Sigmoid colon (tissue), 7 donors: Measurements from ENCODE around the gene PRDM16. TPM values are rescaled to one million over a fixed set of nuclear protein-coding genes. Genes with fewer than 3 reads are reported as not detected.

Source experiments
- DNase-seq: peaks from one replicate; pipeline ENCODE4 v3.0.0-alpha.2; 2019
- H3K27ac ChIP-seq, 4 donors: fragments of 200-600 bp; sonication (generic); one replicate each; pipeline ENCODE4 v1.5.1; 2016 to 2019; ENCODE audit warnings: mild to moderate bottlenecking in 1 of 4
- H3K27me3 ChIP-seq, 3 donors: fragments of 200-600 bp; sonication (generic); one replicate each; pipeline ENCODE4 v1.5.1; 2019; ENCODE audit warnings: mild to moderate bottlenecking in 1 of 3
- H3K36me3 ChIP-seq, 4 donors: fragments of 200-600 bp; sonication (generic); one replicate each; pipeline ENCODE4 v1.5.1; 2016 to 2019
- H3K4me1 ChIP-seq, 4 donors: fragments of 200-600 bp; sonication (generic); one replicate each; pipeline ENCODE4 v1.5.1; 2017 to 2019
- H3K4me3 ChIP-seq, 4 donors: fragments of 200-600 bp; sonication (generic); one replicate each; pipeline ENCODE4 v1.5.1; 2017 to 2019; ENCODE audit warnings: mild to moderate bottlenecking in 2 of 4, moderate library complexity in 1 of 4
- H3K9me3 ChIP-seq, 4 donors: fragments of 200-600 bp in 3 of 4; sonication (generic) in 3 of 4; one replicate each; pipeline versions ENCODE4 v1.5.1 to v1.6.1; 2013 to 2019
- CTCF ChIP-seq, 4 experiments: fragments of 450-650 bp in 3 of 4; fragments of 200-600 bp in 1 of 4; IDR thresholded peaks; one replicate each; pipeline ENCODE4 v1.5.1; 2016 to 2019; ENCODE audit warnings: antibody characterized with exemption in 4 of 4, mild to moderate bottlenecking in 3 of 4, moderate library complexity in 2 of 4
- EP300 ChIP-seq, 4 donors: sonication (generic); formaldehyde crosslinking; IDR thresholded peaks; one replicate each; pipeline ENCODE4 v1.6.1; 2017; ENCODE audit warnings: antibody characterized with exemption in 4 of 4
- POLR2A ChIP-seq, 2 donors: fragments of 450-650 bp; IDR thresholded peaks; one replicate each; pipeline ENCODE4 v1.6.1; 2016; ENCODE audit warnings: antibody characterized with exemption in 2 of 2, mild to moderate bottlenecking in 2 of 2, moderate library complexity in 2 of 2
- POLR2AphosphoS5 ChIP-seq, 4 donors: sonication (generic); formaldehyde crosslinking; IDR thresholded peaks; one replicate each; pipeline ENCODE4 v1.6.1; 2017; ENCODE audit warnings: antibody characterized with exemption in 4 of 4
- WGBS, 2 donors: extraction: QIAGEN DNeasy Blood & Tissue Kit; methylation state at CpG; one replicate each; pipeline ENCODE4 v1.1.7; 2013; 5-methylcytosine and 5-hydroxymethylcytosine counted together
- intact Hi-C: fragments of 100-400 bp; cut with DNase I; formaldehyde crosslinking; loops from one replicate; pipeline ENCODE4 v1.15.1; 2023
- polyA plus RNA-seq, 3 donors: library from polyadenylated mRNA; stranded (reverse); fragments of 200-250 nt; gene quantifications; one replicate each; pipeline ENCODE4 v1.2.3, GENCODE V29; 2013
- total RNA-seq, 4 donors: library from RNA; depleted of rRNA; stranded (reverse); fragments of >200 nt; gene quantifications; one replicate each; pipeline ENCODE4 v1.1.0, GENCODE V29; 2016
- donor health status: healthy with polysubstance abuse.
- donor health status: Bipolar disorder and iron deficiency.
- donor health status: healthy.

PRDM16 gene
- total and polyA plus RNA-seq, 7 donors, result under 0.01 to 1.7 (median 0.49) TPM

- H3K9me3 ChIP-seq, result no peaks in the 10 kb centered on the region
- no peaks in the 10 kb centered on the region for H3K36me3 ChIP-seq
- peaks cover 35 to 96% (median 83%) of the 10 kb centered on the region in 3 donors for H3K27me3 ChIP-seq
- 87 to 90% methylated on average over 12 of the region's 12 CpGs for WGBS, 2 donors
- intact Hi-C loops, result loop anchor here (5.0 kb wide), 1 partner anchor 338 kb away; no protein-coding TSS in a partner anchor
- no peak overlapping the region for H3K4me3 ChIP-seq
- H3K27ac ChIP-seq, result no peak overlapping the region
- DNase-seq, result no peak
- no peak for TF ChIP-seq CTCF (IDR thresholded peaks at IDR 0.05)
- H3K4me1 ChIP-seq, result peaks cover 0 to 29% (median 28%) of the 10 kb centered on the region in 4 donors
These were observed 5.8 kb downstream of the PRDM16 start for GRCh38 chr1:3074800-3075199.

GRCh38 chr1:3075666-3076362 lies 6.8 kb downstream of the PRDM16 start:
- Histone ChIP-seq H3K36me3 (no peaks in the 10 kb centered on the region), H3K27me3 (peaks cover 32 to 97% (median 78%) of the 10 kb centered on the region in 3 donors), H3K27ac (no peak overlapping the region), H3K4me1 (peaks cover 0 to 22% (median 22%) of the 10 kb centered on the region in 4 donors), H3K9me3 (no peaks in the 10 kb centered on the region), H3K4me3 (no peak overlapping the region)
- TF ChIP-seq POLR2A (IDR thresholded peaks at IDR 0.05), result no peak
- TF ChIP-seq POLR2AphosphoS5 (IDR thresholded peaks at IDR 0.05), result no peak
- TF ChIP-seq CTCF (IDR thresholded peaks at IDR 0.05), result no peak
- TF ChIP-seq EP300 (IDR thresholded peaks at IDR 0.05), result no peak
- intact Hi-C loops, result no loop called here
- no peak for DNase-seq
- WGBS, 2 donors, result 83 to 91% methylated on average over 36 of the region's 36 CpGs

GRCh38 chr1:3076363-3076740 lies 7.3 kb downstream of the PRDM16 start:
- H3K9me3 ChIP-seq, result no peaks in the 10 kb centered on the region
- H3K36me3 ChIP-seq, result no peaks in the 10 kb centered on the region
- no peak overlapping the region for H3K27ac ChIP-seq
- no peak for TF ChIP-seq CTCF (IDR thresholded peaks at IDR 0.05)
- no peak for TF ChIP-seq POLR2A (IDR thresholded peaks at IDR 0.05)
- TF ChIP-seq EP300 (IDR thresholded peaks at IDR 0.05), result no peak
- no peak for TF ChIP-seq POLR2AphosphoS5 (IDR thresholded peaks at IDR 0.05)
- 84 to 87% methylated on average over 11 of the region's 11 CpGs for WGBS, 2 donors
- H3K4me1 ChIP-seq, result peaks cover 0 to 17% (median 17%) of the 10 kb centered on the region in 4 donors
- peaks cover 28 to 97% (median 72%) of the 10 kb centered on the region in 3 donors for H3K27me3 ChIP-seq
- H3K4me3 ChIP-seq, result no peak overlapping the region
- intact Hi-C loops, result no loop called here
- DNase-seq, result no peak

- Histone ChIP-seq H3K36me3 (no peaks in the 10 kb centered on the region), H3K4me1 (peaks cover 0 to 17% (median 15%) of the 10 kb centered on the region in 4 donors), H3K4me3 (no peak overlapping the region), H3K9me3 (no peaks in the 10 kb centered on the region), H3K27ac (no peak overlapping the region), H3K27me3 (peaks cover 24 to 97% (median 65%) of the 10 kb centered on the region in 3 donors)
- intact Hi-C loops, result no loop called here
- WGBS, 2 donors, result 84 to 93% methylated on average over 9 of the region's 9 CpGs
- no peak for TF ChIP-seq POLR2A (IDR thresholded peaks at IDR 0.05)
- no peak for TF ChIP-seq EP300 (IDR thresholded peaks at IDR 0.05)
- no peak for TF ChIP-seq CTCF (IDR thresholded peaks at IDR 0.05)
- no peak for TF ChIP-seq POLR2AphosphoS5 (IDR thresholded peaks at IDR 0.05)
- no peak for DNase-seq
These were observed 8.1 kb downstream of the PRDM16 start for GRCh38 chr1:3077081-3077480.

GRCh38 chr1:3077561-3077960 lies 8.6 kb downstream of the PRDM16 start:
- Histone ChIP-seq H3K27ac (no peak overlapping the region), H3K4me1 (peaks cover 0 to 16% (median 15%) of the 10 kb centered on the region in 4 donors)
- intact Hi-C loops, result no loop called here

More at GRCh38 chr1:3077561-3077960, 8.6 kb downstream of the PRDM16 start:
- no peak for DNase-seq
- WGBS, 2 donors, result 86 to 90% methylated on average over 4 of the region's 4 CpGs
- Histone ChIP-seq H3K36me3 (no peaks in the 10 kb centered on the region), H3K9me3 (no peaks in the 10 kb centered on the region), H3K27me3 (peaks cover 19 to 97% (median 60%) of the 10 kb centered on the region in 3 donors), H3K4me3 (no peak overlapping the region)
- TF ChIP-seq POLR2A (IDR thresholded peaks at IDR 0.05) (no peak), POLR2AphosphoS5 (IDR thresholded peaks at IDR 0.05) (no peak), EP300 (IDR thresholded peaks at IDR 0.05) (no peak), CTCF (IDR thresholded peaks at IDR 0.05) (no peak)
